ENCODE measurements around the gene UACA.
A peak's percentile ranks its signal among the peaks of the same experiment; 100 is the strongest.
"Not testable (repeated sequence)": the region's sequence is repeated elsewhere in the genome, so short reads cannot be mapped to it uniquely, and the experiment has no call there.

The UACA gene

GRCh38 chr15:70632079-70632478 lies 131.3 kb downstream of the UACA start:
- H3K27ac ChIP-seq (ENCODE audit: low read length), result peak overlapping the region; percentile 32
- H3K27me3 ChIP-seq (ENCODE audit: insufficient read depth, low read length), result no peaks in the 10 kb centered on the region
- no peaks in the 10 kb centered on the region for H3K36me3 ChIP-seq (ENCODE audit: insufficient read depth, low read depth, low read length)
- H3K4me1 ChIP-seq (ENCODE audit: insufficient read depth, low read length), result peaks cover 31% of the 10 kb centered on the region
- H3K4me3 ChIP-seq (ENCODE audit: low read length), result peak overlapping the region; percentile 38; the same call in 1 of the 2 replicates
- H3K9ac ChIP-seq (ENCODE audit: low read depth, low read length), result peak overlapping the region; percentile 49; the same call in 1 of the 2 replicates
- H3K9me3 ChIP-seq (ENCODE audit: insufficient read depth, low read depth, low read length), result no peaks in the 10 kb centered on the region

GRCh38 chr15:70629735-70630273 lies 133.6 kb downstream of the UACA start:
- H3K4me1 ChIP-seq (ENCODE audit: insufficient read depth, low read length), result peaks cover 29% of the 10 kb centered on the region
- no peak overlapping the region for H3K9ac ChIP-seq (ENCODE audit: low read depth, low read length)
- H3K9me3 ChIP-seq (ENCODE audit: insufficient read depth, low read depth, low read length), result no peaks in the 10 kb centered on the region
- H3K27ac ChIP-seq (ENCODE audit: low read length), result no peak overlapping the region
- no peak overlapping the region for H3K4me3 ChIP-seq (ENCODE audit: low read length)
- no peaks in the 10 kb centered on the region for H3K36me3 ChIP-seq (ENCODE audit: insufficient read depth, low read depth, low read length)
- H3K27me3 ChIP-seq (ENCODE audit: insufficient read depth, low read length), result no peaks in the 10 kb centered on the region

GRCh38 chr15:70628549-70628896 lies 134.8 kb downstream of the UACA start:
- no peaks in the 10 kb centered on the region for H3K36me3 ChIP-seq (ENCODE audit: insufficient read depth, low read depth, low read length)
- H3K4me3 ChIP-seq (ENCODE audit: low read length), result no peak overlapping the region
- no peaks in the 10 kb centered on the region for H3K27me3 ChIP-seq (ENCODE audit: insufficient read depth, low read length)
- H3K4me1 ChIP-seq (ENCODE audit: insufficient read depth, low read length), result peaks cover 24% of the 10 kb centered on the region
- H3K9ac ChIP-seq (ENCODE audit: low read depth, low read length), result no peak overlapping the region
- H3K27ac ChIP-seq (ENCODE audit: low read length), result no peak overlapping the region
- H3K9me3 ChIP-seq (ENCODE audit: insufficient read depth, low read depth, low read length), result no peaks in the 10 kb centered on the region

- no peaks in the 10 kb centered on the region for H3K27me3 ChIP-seq (ENCODE audit: insufficient read depth, low read length)
- no peaks in the 10 kb centered on the region for H3K36me3 ChIP-seq (ENCODE audit: insufficient read depth, low read depth, low read length)
- H3K27ac ChIP-seq (ENCODE audit: low read length), result no peak overlapping the region
- no peak overlapping the region for H3K4me3 ChIP-seq (ENCODE audit: low read length)
- peaks cover 19% of the 10 kb centered on the region for H3K4me1 ChIP-seq (ENCODE audit: insufficient read depth, low read length)
- peaks cover 1% of the 10 kb centered on the region for H3K9me3 ChIP-seq (ENCODE audit: insufficient read depth, low read depth, low read length)
- no peak overlapping the region for H3K9ac ChIP-seq (ENCODE audit: low read depth, low read length)
Observed at GRCh38 chr15:70627734-70628548, 135.4 kb downstream of the UACA start.

- Histone ChIP-seq H3K9me3 (ENCODE audit: insufficient read depth, low read depth, low read length) (peaks cover 7% of the 10 kb centered on the region), H3K9ac (ENCODE audit: low read depth, low read length) (no peak overlapping the region), H3K4me1 (ENCODE audit: insufficient read depth, low read length) (peaks cover 13% of the 10 kb centered on the region), H3K27ac (ENCODE audit: low read length) (no peak overlapping the region), H3K4me3 (ENCODE audit: low read length) (no peak overlapping the region), H3K27me3 (ENCODE audit: insufficient read depth, low read length) (no peaks in the 10 kb centered on the region), H3K36me3 (ENCODE audit: insufficient read depth, low read depth, low read length) (no peaks in the 10 kb centered on the region)
Observed at GRCh38 chr15:70627322-70627721, 136.0 kb downstream of the UACA start.

- H3K4me3 ChIP-seq (ENCODE audit: low read length), result no peak overlapping the region
- H3K4me1 ChIP-seq (ENCODE audit: insufficient read depth, low read length), result no peaks in the 10 kb centered on the region; the same call in 1 of the 2 replicates
- H3K9ac ChIP-seq (ENCODE audit: low read depth, low read length), result no peak overlapping the region
- no peaks in the 10 kb centered on the region for H3K36me3 ChIP-seq (ENCODE audit: insufficient read depth, low read depth, low read length)
- H3K9me3 ChIP-seq (ENCODE audit: insufficient read depth, low read depth, low read length), result peaks cover 13% of the 10 kb centered on the region
- H3K27ac ChIP-seq (ENCODE audit: low read length), result no peak overlapping the region
- H3K27me3 ChIP-seq (ENCODE audit: insufficient read depth, low read length), result no peaks in the 10 kb centered on the region
Observed at GRCh38 chr15:70625438-70625837, 137.9 kb downstream of the UACA start.

- Histone ChIP-seq H3K27ac (ENCODE audit: low read length) (no peak overlapping the region), H3K27me3 (ENCODE audit: insufficient read depth, low read length) (no peaks in the 10 kb centered on the region), H3K36me3 (ENCODE audit: insufficient read depth, low read depth, low read length) (no peaks in the 10 kb centered on the region), H3K9me3 (ENCODE audit: insufficient read depth, low read depth, low read length) (peaks cover 13% of the 10 kb centered on the region), H3K4me3 (ENCODE audit: low read length) (no peak overlapping the region), H3K9ac (ENCODE audit: low read depth, low read length) (no peak overlapping the region), H3K4me1 (ENCODE audit: insufficient read depth, low read length) (no peaks in the 10 kb centered on the region; the same call in 1 of the 2 replicates)
Observed at GRCh38 chr15:70625011-70625410, 138.3 kb downstream of the UACA start.

- no peaks in the 10 kb centered on the region for H3K36me3 ChIP-seq (ENCODE audit: insufficient read depth, low read depth, low read length)
- H3K9ac ChIP-seq (ENCODE audit: low read depth, low read length), result no peak overlapping the region
- no peaks in the 10 kb centered on the region for H3K27me3 ChIP-seq (ENCODE audit: insufficient read depth, low read length)
- H3K4me1 ChIP-seq (ENCODE audit: insufficient read depth, low read length), result peaks cover 5% of the 10 kb centered on the region; the same call in 1 of the 2 replicates
- no peak overlapping the region for H3K27ac ChIP-seq (ENCODE audit: low read length)
- H3K4me3 ChIP-seq (ENCODE audit: low read length), result no peak overlapping the region
- peaks cover 13% of the 10 kb centered on the region for H3K9me3 ChIP-seq (ENCODE audit: insufficient read depth, low read depth, low read length)
Observed at GRCh38 chr15:70618929-70619328, 144.4 kb downstream of the UACA start.

GRCh38 chr15:70617911-70618287 lies 145.5 kb downstream of the UACA start:
- Histone ChIP-seq H3K27ac (ENCODE audit: low read length) (no peak overlapping the region), H3K9ac (ENCODE audit: low read depth, low read length) (no peak overlapping the region), H3K4me3 (ENCODE audit: low read length) (no peak overlapping the region), H3K27me3 (ENCODE audit: insufficient read depth, low read length) (no peaks in the 10 kb centered on the region), H3K9me3 (ENCODE audit: insufficient read depth, low read depth, low read length) (peaks cover 11% of the 10 kb centered on the region), H3K4me1 (ENCODE audit: insufficient read depth, low read length) (peaks cover 5% of the 10 kb centered on the region; the same call in 1 of the 2 replicates), H3K36me3 (ENCODE audit: insufficient read depth, low read depth, low read length) (no peaks in the 10 kb centered on the region)

GRCh38 chr15:70617076-70617910 lies 146.1 kb downstream of the UACA start:
- Histone ChIP-seq H3K27me3 (ENCODE audit: insufficient read depth, low read length) (no peaks in the 10 kb centered on the region), H3K9me3 (ENCODE audit: insufficient read depth, low read depth, low read length) (peaks cover 5% of the 10 kb centered on the region), H3K4me1 (ENCODE audit: insufficient read depth, low read length) (peaks cover 5% of the 10 kb centered on the region; the same call in 1 of the 2 replicates), H3K9ac (ENCODE audit: low read depth, low read length) (no peak overlapping the region), H3K27ac (ENCODE audit: low read length) (no peak overlapping the region), H3K4me3 (ENCODE audit: low read length) (no peak overlapping the region), H3K36me3 (ENCODE audit: insufficient read depth, low read depth, low read length) (no peaks in the 10 kb centered on the region)

GRCh38 chr15:70616311-70616756 lies 147.0 kb downstream of the UACA start:
- not testable (repeated sequence) for H3K9me3 ChIP-seq (ENCODE audit: insufficient read depth, low read depth, low read length); H3K9ac ChIP-seq (ENCODE audit: low read depth, low read length); H3K4me1 ChIP-seq (ENCODE audit: insufficient read depth, low read length); H3K4me3 ChIP-seq (ENCODE audit: low read length); H3K36me3 ChIP-seq (ENCODE audit: insufficient read depth, low read depth, low read length); H3K27me3 ChIP-seq (ENCODE audit: insufficient read depth, low read length); H3K27ac ChIP-seq (ENCODE audit: low read length)
